HepG2 (cell line): Measurements from ENCODE around the gene SRGAP3. TPM values are rescaled to one million over a fixed set of nuclear protein-coding genes. Genes with fewer than 3 reads are reported as not detected.

Experiments
- ATAC-seq: fragments of 200-7000 bp; cut with Tn5 transposase; 3 replicates; pipeline ENCODE4 v1.9.1; 2020; ENCODE audit warnings: mild to moderate bottlenecking, moderate library complexity
- BruUV-seq: library from RNA; stranded (reverse); fragments of 400-500 nt; replicated peaks from 2 replicates; lab custom pipeline; 2021; lab: Mats Ljungman, UMichigan
- CTCF ChIA-PET: fragments of 300-600 bp; formaldehyde crosslinking; extraction: SDS; loops from one replicate; lab custom pipeline; 2021; ENCODE audit warnings: low total read pairs, inconsistent platforms, low intra/inter-chr PET ratio; lab: Yijun Ruan, JAX
- POLR2A ChIA-PET: fragments of 350-600 bp; sonication (Branson Sonifier 250); formaldehyde crosslinking; loops from one replicate; lab custom pipeline; 2020; ENCODE audit warnings: antibody characterized with exemption, inconsistent platforms; lab: Yijun Ruan, JAX
- DNase-seq: peaks from one replicate; pipeline ENCODE4 v3.0.0-alpha.2; 2015; ENCODE audit warnings: low spot score
- FAIRE-seq: peaks from 3 replicates; lab custom pipeline; 2011; peaks lifted over from hg19 to GRCh38; lab: Jason Lieb, UNC
- H2AFZ ChIP-seq: one replicate; pipeline ENCODE4 v1.6.1; 2011; ENCODE audit warnings: low read length, inconsistent platforms
- H3K27ac ChIP-seq: fragments of 300-600 bp; 3 replicates; pipeline ENCODE4 v1.8.0; 2011; ENCODE audit warnings: mixed run types, mild to moderate bottlenecking, mixed read lengths, low read length, inconsistent platforms; ENCODE audit not compliant: insufficient read depth; ENCODE audit errors: extremely low read length
- H3K27me3 ChIP-seq, 2 experiments: fragments of 200-600 bp in 1 of 2; 2 replicates in 1 of 2; 3 replicates in 1 of 2; pipeline versions ENCODE4 v1.6.0 to v1.8.0; 2011; ENCODE audit warnings: low read length in 2 of 2, mild to moderate bottlenecking in 2 of 2, moderate library complexity in 2 of 2, inconsistent platforms in 1 of 2; ENCODE audit not compliant: insufficient read depth in 2 of 2, control insufficient read depth in 1 of 2
- H3K36me3 ChIP-seq, 2 experiments: fragments of 200-600 bp in 1 of 2; replicated peaks in 1 of 2; 2 replicates in 1 of 2; 3 replicates in 1 of 2; pipeline versions ENCODE4 v1.5.1 to v1.8.0; 2011; ENCODE audit warnings: low read length in 2 of 2, inconsistent platforms in 1 of 2; ENCODE audit not compliant: insufficient read depth in 2 of 2, control insufficient read depth in 1 of 2
- H3K4me1 ChIP-seq: 2 replicates; pipeline ENCODE4 v1.5.1; 2012; ENCODE audit warnings: low read length, inconsistent platforms; ENCODE audit not compliant: insufficient read depth
- H3K4me2 ChIP-seq: 2 replicates; pipeline ENCODE4 v1.6.0; 2011; ENCODE audit warnings: low read depth, low read length, inconsistent platforms
- H3K4me3 ChIP-seq, 3 experiments: fragments of 200-600 bp in 1 of 3; sonication (generic), shearing (Covaris generic) in 1 of 3; replicated peaks in 1 of 3; 2 replicates each; pipeline ENCODE4 v1.5.1; 2011 to 2016; ENCODE audit warnings: low read length in 3 of 3, inconsistent platforms in 2 of 3, low read depth in 2 of 3, mild to moderate bottlenecking in 2 of 3, control low read depth in 1 of 3, mixed read lengths in 1 of 3; ENCODE audit not compliant: insufficient read depth in 1 of 3
- H3K79me2 ChIP-seq: one replicate; pipeline ENCODE4 v1.6.1; 2011; ENCODE audit warnings: low read length, inconsistent platforms; ENCODE audit not compliant: insufficient read depth
- H3K9ac ChIP-seq: 2 replicates; pipeline ENCODE4 v1.6.0; 2011; ENCODE audit warnings: mild to moderate bottlenecking, low read depth, low read length, inconsistent platforms; ENCODE audit not compliant: insufficient read depth
- H3K9me3 ChIP-seq: 2 replicates; pipeline ENCODE4 v1.5.1; 2012; ENCODE audit warnings: mild to moderate bottlenecking, low read length
- H4K20me1 ChIP-seq: 2 replicates; pipeline ENCODE4 v1.6.0; 2011; ENCODE audit warnings: inconsistent platforms, mild to moderate bottlenecking, low read length, moderate library complexity; ENCODE audit not compliant: insufficient read depth
- CCDC6 ChIP-seq: sonication (generic); formaldehyde crosslinking; IDR thresholded peaks from 2 replicates; pipeline ENCODE4 v1.8.1; 2022; ENCODE audit warnings: mild to moderate bottlenecking, missing genetic modification reagents, moderate library complexity
- ELF1 ChIP-seq: sonication (generic); formaldehyde crosslinking; IDR thresholded peaks from 2 replicates; pipeline ENCODE4 v1.4.0; 2020; ENCODE audit warnings: missing genetic modification reagents
- FOXA3 ChIP-seq: IDR thresholded peaks from 2 replicates; pipeline ENCODE4 v1.6.1; 2016; ENCODE audit warnings: missing genetic modification reagents, missing compliant biosample characterization
- KAT7 ChIP-seq: IDR thresholded peaks from 2 replicates; pipeline ENCODE4 v1.6.1; 2018; ENCODE audit warnings: borderline replicate concordance, missing compliant biosample characterization
- NFE2 ChIP-seq: sonication (generic); formaldehyde crosslinking; IDR thresholded peaks from 2 replicates; pipeline ENCODE4 v1.4.0; 2020; ENCODE audit warnings: missing genetic modification reagents
- NPAS2 ChIP-seq: sonication (generic); formaldehyde crosslinking; IDR thresholded peaks from 2 replicates; pipeline ENCODE4 v1.8.0; 2022; ENCODE audit warnings: mild to moderate bottlenecking, missing genetic modification reagents, borderline replicate concordance
- ZFP82 ChIP-seq: sonication (generic); formaldehyde crosslinking; IDR thresholded peaks from 2 replicates; pipeline ENCODE4 v1.5.1; 2020; ENCODE audit warnings: mild to moderate bottlenecking, missing genetic modification reagents, borderline replicate concordance
- ZFX ChIP-seq: sonication (generic); formaldehyde crosslinking; IDR thresholded peaks from 2 replicates; pipeline ENCODE4 v1.4.0; 2020; ENCODE audit warnings: mild to moderate bottlenecking, low read depth, missing genetic modification reagents, moderate library complexity
- ZNF318 ChIP-seq: sonication (generic); formaldehyde crosslinking; IDR thresholded peaks from 2 replicates; pipeline ENCODE4 v1.4.0; 2020; ENCODE audit warnings: mild to moderate bottlenecking, missing genetic modification reagents
- ZNF367 ChIP-seq: sonication (generic); formaldehyde crosslinking; IDR thresholded peaks from 2 replicates; pipeline ENCODE4 v1.4.0; 2020; ENCODE audit warnings: missing genetic modification reagents, borderline replicate concordance
- ZNF501 ChIP-seq: sonication (generic); formaldehyde crosslinking; IDR thresholded peaks from 2 replicates; pipeline ENCODE4 v1.5.1; 2020; ENCODE audit warnings: mild to moderate bottlenecking, moderate library complexity, missing genetic modification reagents
- ZNF737 ChIP-seq: sonication (generic); formaldehyde crosslinking; IDR thresholded peaks from 2 replicates; pipeline ENCODE4 v1.5.0; 2020; ENCODE audit warnings: missing genetic modification reagents, mild to moderate bottlenecking, borderline replicate concordance
- WGBS: methylation state at CpG from one replicate; pipeline ENCODE4 v1.1.6; 2017; ENCODE audit warnings: low lambda C conversion rate; 5-methylcytosine and 5-hydroxymethylcytosine counted together
- in situ Hi-C: cut with HindIII; loops from 2 replicates; pipeline ENCODE4 v1.10.0; 2017; ENCODE audit warnings: low pct_unique_long_range_greater_than_20kb; ENCODE audit not compliant: extremely low pct_ligation_motif_present
- intact Hi-C: fragments of 100-400 bp; cut with micrococcal nuclease; formaldehyde crosslinking; loops from one replicate; pipeline ENCODE4 v1.10.0; 2022; ENCODE audit not compliant: unreplicated experiment
- polyA plus RNA-seq, 8 experiments: library from polyadenylated mRNA; depleted of rRNA in 3 of 8; stranded (reverse) in 7 of 8; unstranded in 1 of 8; fragments of >200 nt; fragmentation: Illumina TruSeq in 4 of 8; extraction: Trizol in 4 of 8; gene quantifications; 2 replicates each; pipeline versions ENCODE4 v1.2.1 to v1.2.3, GENCODE V29; 2011 to 2016; ENCODE audit warnings: low read depth in 4 of 8, missing spikeins in 1 of 8, mixed read lengths in 1 of 8; ENCODE audit not compliant: insufficient read depth in 1 of 8
- total RNA-seq, 5 experiments: library from RNA; depleted of rRNA; stranded (reverse); fragments of >200 nt; fragmentation: Illumina TruSeq; extraction: Trizol; gene quantifications; 2 replicates each; pipeline ENCODE4 v1.2.3, GENCODE V29; 2016; ENCODE audit warnings: low read depth in 1 of 5

SRGAP3 gene
- total and polyA plus RNA-seq, 2 of the 13 experiments (the other 11 are each of a cell fraction or from before 2014, with no cell fraction given): 1.2 to 1.4 TPM

GRCh38 chr3:8986741-8987140 lies 262.7 kb downstream of the SRGAP3 start:
- H3K9me3 ChIP-seq: no peaks in the 10 kb centered on the region
- intact Hi-C loops (loop anchor here (5.0 kb wide), 1 partner anchor 316 kb away; no protein-coding TSS in a partner anchor), in situ Hi-C loops (no loop called here)
- H3K79me2 ChIP-seq: no peaks in the 10 kb centered on the region
- no peak overlapping the region for H2AFZ ChIP-seq
- no peak overlapping the region for H3K4me3 ChIP-seq
- TF ChIP-seq FOXA3 (CRISPR knock-in tag): no peak
- no peak for TF ChIP-seq ZFX (CRISPR knock-in tag)
- no peak for TF ChIP-seq ZNF501 (CRISPR knock-in tag)
- TF ChIP-seq ZNF737 (CRISPR knock-in tag): no peak
- no peak for TF ChIP-seq CCDC6 (CRISPR knock-in tag)
- no peak for TF ChIP-seq KAT7
- TF ChIP-seq ELF1 (CRISPR knock-in tag): no peak
- TF ChIP-seq ZNF367 (CRISPR knock-in tag): no peak
- no peak for TF ChIP-seq NPAS2
- TF ChIP-seq ZNF318 (CRISPR knock-in tag): no peak
- no peak for TF ChIP-seq ZFP82 (CRISPR knock-in tag)
- no peak for TF ChIP-seq NFE2 (CRISPR knock-in tag)
- H3K9ac ChIP-seq: no peak overlapping the region
- no TSS peak for BruUV-seq
- peaks cover 0 to 3% of the 10 kb centered on the region in 2 experiments; a peak in 2 of 5 replicates for H3K27me3 ChIP-seq
- ATAC-seq (no peak), DNase-seq (no peak), FAIRE-seq (no peak)
- no peaks in the 10 kb centered on the region for H4K20me1 ChIP-seq
- H3K27ac ChIP-seq: no peak overlapping the region
- no peak overlapping the region for H3K4me2 ChIP-seq
- H3K4me1 ChIP-seq: peaks cover 29% of the 10 kb centered on the region
- ChIA-PET POLR2A (no interaction called here), CTCF (interaction anchor here (1.7 kb wide), 1 partner anchor 315 kb away, joined by 10 read pairs; no protein-coding TSS in a partner anchor)
- H3K36me3 ChIP-seq: no peaks in the 10 kb centered on the region
- 40% methylated on average over 5 of the region's 6 CpGs for WGBS
